Panc1 (cell line): ENCODE data around the gene USF3. TPM values are rescaled to one million over a fixed set of nuclear protein-coding genes. Genes with fewer than 3 reads are reported as not detected.

Experiments used
- ATAC-seq: fragments of 200-7000 bp; cut with Tn5 transposase; 2 replicates; pipeline ENCODE4 v1.9.1; 2020; ENCODE audit warnings: mild to moderate bottlenecking, moderate library complexity
- BruUV-seq: library from RNA; stranded (reverse); fragments of 400-500 nt; replicated peaks from 2 replicates; lab custom pipeline; 2021; lab: Mats Ljungman, UMichigan
- CTCF ChIA-PET: fragments of 300-600 bp; sonication (Branson Sonifier 250); formaldehyde crosslinking; loops from one replicate; lab custom pipeline; 2022; ENCODE audit warnings: antibody characterized with exemption; lab: Charles Lee
- POLR2A ChIA-PET: fragments of 300-600 bp; sonication (Branson Sonifier 250); formaldehyde crosslinking; loops from one replicate; lab custom pipeline; 2022; ENCODE audit warnings: antibody characterized with exemption; lab: Charles Lee
- DNase-seq: peaks from one replicate; pipeline ENCODE4 v3.0.0-alpha.2; 2010; ENCODE audit warnings: low read depth, low spot score
- H3K27ac ChIP-seq: 2 replicates; pipeline ENCODE4 v1.5.1; 2011; ENCODE audit warnings: mild to moderate bottlenecking, low read length, inconsistent platforms
- H3K27me3 ChIP-seq: fragments of 200-500 bp; sonication (Bioruptor generic); 2 replicates; pipeline ENCODE4 v1.6.0; 2014; ENCODE audit warnings: low read length, inconsistent platforms; ENCODE audit not compliant: control insufficient read depth, insufficient read depth
- H3K36me3 ChIP-seq: fragments of 200-500 bp; sonication (Bioruptor generic); 2 replicates; pipeline ENCODE4 v1.5.1; 2014; ENCODE audit warnings: inconsistent platforms, mild to moderate bottlenecking, low read length, moderate library complexity; ENCODE audit not compliant: control insufficient read depth, insufficient read depth
- H3K4me1 ChIP-seq: 2 replicates; pipeline ENCODE4 v1.5.1; 2011; ENCODE audit warnings: inconsistent platforms, mild to moderate bottlenecking, low read length, moderate library complexity; ENCODE audit not compliant: control insufficient read depth, insufficient read depth
- H3K4me3 ChIP-seq, 2 experiments: 2 replicates each; pipeline ENCODE4 v1.5.1; 2011 to 2012; ENCODE audit warnings: low read depth in 2 of 2, low read length in 2 of 2, mild to moderate bottlenecking in 2 of 2, inconsistent platforms in 1 of 2, moderate library complexity in 1 of 2
- H3K9me3 ChIP-seq: fragments of 200-500 bp; sonication (Bioruptor generic); 2 replicates; pipeline ENCODE4 v1.5.1; 2014; ENCODE audit warnings: low read depth, mild to moderate bottlenecking, inconsistent platforms, low read length, moderate library complexity; ENCODE audit not compliant: control insufficient read depth, insufficient read depth
- POLR2AphosphoS5 ChIP-seq: IDR thresholded peaks from 2 replicates; pipeline ENCODE4 v1.6.1; 2012; ENCODE audit warnings: mild to moderate bottlenecking, low read depth, low read length, moderate library complexity
- SIN3A ChIP-seq: IDR thresholded peaks from 2 replicates; pipeline ENCODE4 v1.6.1; 2012; ENCODE audit warnings: low read depth, mild to moderate bottlenecking, low read length, moderate library complexity, borderline replicate concordance; ENCODE audit not compliant: insufficient read depth
- TCF7L2 ChIP-seq: IDR thresholded peaks from 2 replicates; pipeline ENCODE4 v1.6.1; 2011; ENCODE audit warnings: mild to moderate bottlenecking, low read depth, low read length, inconsistent platforms
- in situ Hi-C: cut with HindIII; loops from 2 replicates; pipeline ENCODE4 v1.10.0; 2016; ENCODE audit warnings: low sequenced_read_pairs, low pct_unique_long_range_greater_than_20kb
- intact Hi-C: fragments of 100-400 bp; cut with micrococcal nuclease; formaldehyde crosslinking; loops from one replicate; pipeline ENCODE4 v1.10.0; 2022; ENCODE audit not compliant: unreplicated experiment
- total RNA-seq: library from RNA; stranded (reverse); gene quantifications from one replicate; pipeline ENCODE4 v1.2.1, GENCODE V29; 2021; ENCODE audit not compliant: unreplicated experiment
- TF ChIP-seq, protein P1 (sequence below): fragments of 450-650 bp; IDR thresholded peaks from 2 replicates; pipeline ENCODE4 v1.5.1; 2017; ENCODE audit warnings: mild to moderate bottlenecking
- TF ChIP-seq, protein P2 (sequence below), 2 experiments: IDR thresholded peaks; 2 replicates each; pipeline ENCODE4 v1.6.1; 2011 to 2012; ENCODE audit warnings: low read depth in 2 of 2, control low read depth in 1 of 2, low read length in 1 of 2, mild to moderate bottlenecking in 1 of 2, moderate library complexity in 1 of 2; ENCODE audit not compliant: insufficient read depth in 1 of 2

The USF3 gene
- total RNA-seq, 1 experiment from 2014 or later, result 18.2 TPM

DNA sequence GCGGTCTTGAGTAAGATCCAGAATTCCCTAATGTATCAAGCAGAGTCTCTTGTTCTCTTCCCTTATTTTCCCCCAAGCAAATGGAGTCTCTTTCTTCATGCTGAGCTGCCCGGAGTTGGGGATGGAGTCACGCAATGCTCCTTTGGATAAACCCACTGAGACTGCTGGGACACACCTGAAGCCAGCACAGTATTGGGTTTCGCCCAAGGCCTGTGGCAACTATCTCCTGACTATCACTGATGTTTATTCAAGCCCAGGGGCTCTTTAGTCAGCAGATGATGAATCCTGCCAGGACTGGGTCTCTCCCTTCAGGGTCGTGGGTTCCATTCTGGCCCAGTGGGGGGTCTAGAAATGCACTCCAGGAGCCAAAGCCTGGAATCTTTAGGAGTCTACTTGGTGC, 11.3 kb downstream of the USF3 start:
- POLR2A ChIA-PET, result interaction anchor here (0.6 kb wide), 1 partner anchor 1375 kb away, joined by 3 read pairs; no protein-coding TSS in a partner anchor
- in situ Hi-C loops, result no loop called here

DNA sequence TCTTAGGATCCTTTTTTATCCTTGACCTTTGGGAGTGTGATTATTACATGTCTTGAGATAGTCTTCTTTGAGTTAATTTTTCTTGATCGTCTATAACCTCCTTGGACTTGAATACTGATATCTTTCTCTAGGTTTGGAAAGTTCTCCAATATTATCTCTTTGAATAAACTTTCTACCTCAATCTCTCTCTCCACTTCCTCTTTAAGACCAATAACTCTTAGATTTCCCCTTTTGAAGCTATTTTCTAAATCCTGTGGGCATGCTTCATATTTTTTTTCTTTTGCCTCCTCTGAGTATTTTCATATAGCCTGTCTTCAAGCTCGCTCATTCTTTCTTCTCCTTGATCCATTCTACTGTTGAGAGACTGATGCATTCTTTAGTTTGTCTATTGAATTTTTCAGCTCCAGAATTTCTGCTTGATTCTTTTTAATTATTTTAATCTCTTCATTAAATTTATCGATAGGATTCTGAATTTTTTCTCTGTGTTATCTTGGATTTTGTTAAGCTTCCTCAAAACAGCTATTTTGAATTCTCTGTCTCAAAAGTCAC, 12.1 kb downstream of the USF3 start:
- Histone ChIP-seq H3K9me3 (peaks cover 4% of the 10 kb centered on the region; the same call in 1 of the 2 replicates), H3K27ac (no peak overlapping the region), H3K36me3 (no peaks in the 10 kb centered on the region), H3K27me3 (no peaks in the 10 kb centered on the region), H3K4me1 (no peaks in the 10 kb centered on the region), H3K4me3 (no peak overlapping the region)
- no peak for ATAC-seq
- ChIA-PET POLR2A (no interaction called here), CTCF (no interaction called here)
- in situ Hi-C loops, result no loop called here
- intact Hi-C loops, result no loop called here
- no peak for DNase-seq
- no TSS peak for BruUV-seq
- TF ChIP-seq, protein P1, sequence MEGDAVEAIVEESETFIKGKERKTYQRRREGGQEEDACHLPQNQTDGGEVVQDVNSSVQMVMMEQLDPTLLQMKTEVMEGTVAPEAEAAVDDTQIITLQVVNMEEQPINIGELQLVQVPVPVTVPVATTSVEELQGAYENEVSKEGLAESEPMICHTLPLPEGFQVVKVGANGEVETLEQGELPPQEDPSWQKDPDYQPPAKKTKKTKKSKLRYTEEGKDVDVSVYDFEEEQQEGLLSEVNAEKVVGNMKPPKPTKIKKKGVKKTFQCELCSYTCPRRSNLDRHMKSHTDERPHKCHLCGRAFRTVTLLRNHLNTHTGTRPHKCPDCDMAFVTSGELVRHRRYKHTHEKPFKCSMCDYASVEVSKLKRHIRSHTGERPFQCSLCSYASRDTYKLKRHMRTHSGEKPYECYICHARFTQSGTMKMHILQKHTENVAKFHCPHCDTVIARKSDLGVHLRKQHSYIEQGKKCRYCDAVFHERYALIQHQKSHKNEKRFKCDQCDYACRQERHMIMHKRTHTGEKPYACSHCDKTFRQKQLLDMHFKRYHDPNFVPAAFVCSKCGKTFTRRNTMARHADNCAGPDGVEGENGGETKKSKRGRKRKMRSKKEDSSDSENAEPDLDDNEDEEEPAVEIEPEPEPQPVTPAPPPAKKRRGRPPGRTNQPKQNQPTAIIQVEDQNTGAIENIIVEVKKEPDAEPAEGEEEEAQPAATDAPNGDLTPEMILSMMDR, result no peak
- TF ChIP-seq POLR2AphosphoS5 (no peak), SIN3A (no peak)
- TF ChIP-seq, protein P2, sequence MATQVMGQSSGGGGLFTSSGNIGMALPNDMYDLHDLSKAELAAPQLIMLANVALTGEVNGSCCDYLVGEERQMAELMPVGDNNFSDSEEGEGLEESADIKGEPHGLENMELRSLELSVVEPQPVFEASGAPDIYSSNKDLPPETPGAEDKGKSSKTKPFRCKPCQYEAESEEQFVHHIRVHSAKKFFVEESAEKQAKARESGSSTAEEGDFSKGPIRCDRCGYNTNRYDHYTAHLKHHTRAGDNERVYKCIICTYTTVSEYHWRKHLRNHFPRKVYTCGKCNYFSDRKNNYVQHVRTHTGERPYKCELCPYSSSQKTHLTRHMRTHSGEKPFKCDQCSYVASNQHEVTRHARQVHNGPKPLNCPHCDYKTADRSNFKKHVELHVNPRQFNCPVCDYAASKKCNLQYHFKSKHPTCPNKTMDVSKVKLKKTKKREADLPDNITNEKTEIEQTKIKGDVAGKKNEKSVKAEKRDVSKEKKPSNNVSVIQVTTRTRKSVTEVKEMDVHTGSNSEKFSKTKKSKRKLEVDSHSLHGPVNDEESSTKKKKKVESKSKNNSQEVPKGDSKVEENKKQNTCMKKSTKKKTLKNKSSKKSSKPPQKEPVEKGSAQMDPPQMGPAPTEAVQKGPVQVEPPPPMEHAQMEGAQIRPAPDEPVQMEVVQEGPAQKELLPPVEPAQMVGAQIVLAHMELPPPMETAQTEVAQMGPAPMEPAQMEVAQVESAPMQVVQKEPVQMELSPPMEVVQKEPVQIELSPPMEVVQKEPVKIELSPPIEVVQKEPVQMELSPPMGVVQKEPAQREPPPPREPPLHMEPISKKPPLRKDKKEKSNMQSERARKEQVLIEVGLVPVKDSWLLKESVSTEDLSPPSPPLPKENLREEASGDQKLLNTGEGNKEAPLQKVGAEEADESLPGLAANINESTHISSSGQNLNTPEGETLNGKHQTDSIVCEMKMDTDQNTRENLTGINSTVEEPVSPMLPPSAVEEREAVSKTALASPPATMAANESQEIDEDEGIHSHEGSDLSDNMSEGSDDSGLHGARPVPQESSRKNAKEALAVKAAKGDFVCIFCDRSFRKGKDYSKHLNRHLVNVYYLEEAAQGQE (IDR thresholded peaks at IDR 0.05; ENCODE audit: insufficient read depth in 1 of 2, low read depth in 2 of 2, low read length in 1 of 2), result no peak

More for the DNA sequence above, 11.3 kb downstream of the USF3 start:
- Histone ChIP-seq H3K27ac (no peak overlapping the region), H3K9me3 (peaks cover 4% of the 10 kb centered on the region; the same call in 1 of the 2 replicates), H3K36me3 (no peaks in the 10 kb centered on the region), H3K4me3 (no peak overlapping the region), H3K4me1 (no peaks in the 10 kb centered on the region), H3K27me3 (no peaks in the 10 kb centered on the region)
- TF ChIP-seq TCF7L2 (no peak), SIN3A (no peak), POLR2AphosphoS5 (no peak)
- TF ChIP-seq, protein P1, result no peak
- CTCF ChIA-PET, result no interaction called here
- BruUV-seq, result no TSS peak
- ATAC-seq, result no peak
- no peak for DNase-seq
- intact Hi-C loops, result no loop called here
